Measurements from ENCODE around the gene HOXD12.

Gene HOXD12

GRCh38 chr2:176122683-176123410, 23.3 kb downstream of the HOXD12 start, which contains the start of gene HOXD9:
HOXD9 (plus strand) TSS chr2:176122719; CDS start chr2:176122769, 50 bp downstream.
- no peak for DNase-seq

GRCh38 chr2:176123411-176124109, 24.0 kb downstream of the HOXD12 start:
- no peak for DNase-seq

GRCh38 chr2:176124110-176124946, 24.7 kb downstream of the HOXD12 start:
- no peak for DNase-seq

- DNase-seq, result no peak
Observed at GRCh38 chr2:176124947-176125771, 25.6 kb downstream of the HOXD12 start.

GRCh38 chr2:176125772-176126054, 26.1 kb downstream of the HOXD12 start:
- DNase-seq, result no peak

- DNase-seq, result peak; percentile 68 to 74
Observed at GRCh38 chr2:176126929-176127773, 27.6 kb downstream of the HOXD12 start.

GRCh38 chr2:176127774-176128072, 28.1 kb downstream of the HOXD12 start:
- DNase-seq, result no peak

GRCh38 chr2:176128172-176128981, 28.8 kb downstream of the HOXD12 start:
- DNase-seq, result no peak

- DNase-seq, result no peak
Observed at GRCh38 chr2:176128982-176129796, 29.6 kb downstream of the HOXD12 start, which contains the start of gene HOXD8. HOXD8 (plus strand) TSS chr2:176129705; CDS start chr2:176130367, 662 bp downstream.

GRCh38 chr2:176129813-176130146, 30.2 kb downstream of the HOXD12 start:
- DNase-seq, result no peak

- DNase-seq, result peak in 1 of 2 donors; percentile 14
Observed at GRCh38 chr2:176130147-176130956, 30.8 kb downstream of the HOXD12 start.

GRCh38 chr2:176130957-176131847, 31.6 kb downstream of the HOXD12 start:
- DNase-seq, result no peak

GRCh38 chr2:176131848-176132158, 32.2 kb downstream of the HOXD12 start:
- no peak for DNase-seq

- no peak for DNase-seq
Observed at GRCh38 chr2:176132205-176133171, 32.9 kb downstream of the HOXD12 start.

- no peak for DNase-seq
Observed at GRCh38 chr2:176133389-176133788, 33.8 kb downstream of the HOXD12 start.

- DNase-seq, result no peak
Observed at GRCh38 chr2:176134035-176134434, 34.4 kb downstream of the HOXD12 start.

GRCh38 chr2:176135035-176135440, 35.4 kb downstream of the HOXD12 start:
- DNase-seq, result no peak
